ENCODE results near the gene GIPC3.
A peak's percentile ranks its signal among the peaks of the same experiment; 100 is the strongest.
"Not testable (repeated sequence)": the region's sequence is repeated elsewhere in the genome, so short reads cannot be mapped to it uniquely, and the experiment has no call there.

GIPC3 gene

DNA sequence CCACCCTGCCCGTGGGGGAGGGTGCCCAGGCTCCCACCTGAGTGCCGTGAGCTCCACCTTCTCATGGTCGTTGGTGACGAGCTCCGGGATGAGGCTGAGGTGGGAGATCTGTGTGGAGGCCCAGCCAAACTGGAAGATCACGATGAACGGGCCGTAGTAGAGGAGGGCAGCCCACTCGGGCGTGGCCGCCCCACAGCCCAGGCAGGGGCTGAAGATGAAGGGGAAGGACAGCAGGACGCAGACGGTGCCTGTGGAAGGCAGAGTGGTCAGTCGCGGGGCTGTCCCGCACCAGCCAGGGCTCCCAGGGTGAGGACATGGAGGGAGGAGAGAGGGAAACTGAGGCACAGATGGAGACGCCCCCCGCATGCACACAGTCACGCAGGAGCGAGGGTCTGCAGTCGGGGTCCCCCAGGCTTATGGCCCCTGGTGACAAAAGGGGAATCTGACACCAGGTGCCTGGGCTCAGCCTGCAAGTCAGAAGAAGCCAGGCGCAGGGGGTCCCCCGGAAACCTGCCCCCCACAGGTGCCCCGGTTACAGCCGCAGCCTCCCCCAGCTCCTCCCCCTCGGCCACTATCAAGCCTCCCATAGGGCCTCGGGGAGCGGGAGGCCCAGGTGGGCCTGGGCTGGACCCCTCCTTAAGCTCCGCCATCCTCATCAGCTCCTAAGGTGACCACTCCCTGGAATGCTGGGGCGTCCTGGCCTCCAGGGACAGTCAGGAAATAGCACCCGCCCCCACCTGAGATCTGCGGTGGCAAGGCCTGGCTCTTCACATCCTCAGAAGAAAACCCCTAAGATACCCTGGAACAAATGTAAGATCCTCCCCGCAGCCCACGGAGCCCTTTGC, 34.1 kb upstream of the GIPC3 start:
- no peak for FAIRE-seq
- DNase-seq (ENCODE audit: low spot score) = no peak

DNA sequence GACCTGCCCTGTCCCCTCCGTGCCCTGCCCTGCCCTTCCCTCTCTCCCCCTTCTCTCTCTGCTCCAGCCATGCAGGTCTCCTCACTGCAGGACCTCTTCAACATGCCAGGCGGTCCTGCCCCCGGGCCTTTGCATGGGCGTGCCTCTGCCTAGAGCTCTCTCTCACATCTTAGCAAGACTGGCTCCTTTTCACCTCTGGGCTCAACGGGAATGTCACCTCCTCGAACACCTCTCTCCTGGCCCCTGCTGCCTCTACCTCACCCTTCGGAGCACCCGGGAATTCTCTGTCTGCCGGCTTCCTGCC, 33.5 kb upstream of the GIPC3 start:
- no peak for FAIRE-seq
- no peak for DNase-seq (ENCODE audit: low spot score)

DNA sequence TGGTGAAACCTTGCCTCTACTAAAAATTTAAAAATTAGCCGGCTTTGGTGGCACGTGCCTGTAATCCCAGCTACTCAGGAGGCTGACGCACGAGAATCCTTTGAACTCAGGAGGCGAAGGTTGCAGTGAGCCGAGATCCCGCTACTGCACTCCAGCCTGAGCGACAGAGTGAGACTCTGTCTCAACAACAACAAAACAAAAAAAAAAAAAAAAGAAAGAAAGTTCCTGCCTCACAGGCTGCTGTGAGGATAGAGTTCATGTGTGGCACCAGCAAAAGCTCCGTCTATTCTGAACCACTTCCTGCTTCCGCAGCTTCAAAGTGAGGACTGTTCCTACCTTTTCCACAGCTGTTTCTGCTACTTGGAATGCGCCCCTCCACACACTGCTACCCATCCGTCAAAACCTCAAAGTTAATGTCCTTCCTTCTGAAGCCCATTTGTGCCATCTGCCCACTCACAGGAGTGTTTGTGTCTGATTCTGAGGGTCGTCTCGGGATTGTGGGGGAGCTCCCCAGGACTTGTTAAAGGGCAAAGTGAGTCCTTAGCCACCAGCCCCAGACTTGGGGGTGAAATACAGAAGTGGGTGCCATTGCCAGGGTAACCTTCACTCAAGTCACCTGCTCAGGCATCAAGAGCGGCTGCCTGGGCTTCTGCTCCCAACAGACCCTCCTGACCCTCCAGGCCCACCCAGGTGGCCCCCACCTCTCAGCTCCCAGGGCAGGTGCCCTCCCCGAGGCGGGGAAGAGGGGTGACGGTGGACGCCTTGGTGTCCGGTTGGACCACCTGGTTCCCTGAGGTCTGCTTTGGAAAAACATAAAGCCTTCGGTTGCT, 30.8 kb upstream of the GIPC3 start:
- no peak for FAIRE-seq

DNA sequence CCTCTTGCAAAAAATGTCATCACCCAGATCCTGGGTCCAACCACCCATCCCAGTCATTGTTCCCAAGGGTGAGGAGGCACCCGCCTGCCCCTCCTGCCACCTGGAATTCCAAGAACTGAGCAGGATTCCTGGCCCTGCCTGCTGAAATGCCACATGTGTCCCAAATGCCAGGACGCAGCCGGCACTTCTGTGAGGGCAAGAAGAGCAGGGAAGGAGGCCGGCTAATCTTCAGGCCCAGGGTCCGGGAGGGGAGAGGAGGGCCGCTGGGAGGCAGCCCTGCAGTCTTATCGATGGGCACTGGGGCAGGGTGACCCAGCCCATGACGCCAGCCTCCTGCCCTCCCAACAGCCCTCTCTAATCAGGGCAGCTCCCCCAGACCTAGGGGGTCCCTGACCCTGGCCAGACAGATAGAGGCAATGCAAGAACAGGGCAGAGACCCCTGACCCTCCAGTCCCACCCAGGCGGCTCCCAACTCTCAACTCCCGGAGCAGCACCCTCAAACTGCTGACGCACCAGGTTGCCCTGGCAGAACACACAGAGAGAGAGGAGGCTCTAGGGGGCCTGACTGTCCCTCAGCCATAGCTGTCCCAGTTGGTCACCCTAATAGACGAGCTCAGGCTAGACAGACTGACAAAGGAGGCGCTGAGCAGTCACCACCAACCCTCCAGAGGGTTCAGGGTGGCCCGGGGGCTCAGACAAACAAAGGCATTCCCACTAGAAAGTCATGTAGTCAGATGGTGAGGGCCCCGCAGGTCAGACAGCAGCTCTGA, 29.4 kb upstream of the GIPC3 start:
- FAIRE-seq = no peak
- no peak for DNase-seq (ENCODE audit: low spot score)

More for the DNA sequence above, 30.8 kb upstream of the GIPC3 start:
- DNase-seq (ENCODE audit: low spot score) = no peak

DNA sequence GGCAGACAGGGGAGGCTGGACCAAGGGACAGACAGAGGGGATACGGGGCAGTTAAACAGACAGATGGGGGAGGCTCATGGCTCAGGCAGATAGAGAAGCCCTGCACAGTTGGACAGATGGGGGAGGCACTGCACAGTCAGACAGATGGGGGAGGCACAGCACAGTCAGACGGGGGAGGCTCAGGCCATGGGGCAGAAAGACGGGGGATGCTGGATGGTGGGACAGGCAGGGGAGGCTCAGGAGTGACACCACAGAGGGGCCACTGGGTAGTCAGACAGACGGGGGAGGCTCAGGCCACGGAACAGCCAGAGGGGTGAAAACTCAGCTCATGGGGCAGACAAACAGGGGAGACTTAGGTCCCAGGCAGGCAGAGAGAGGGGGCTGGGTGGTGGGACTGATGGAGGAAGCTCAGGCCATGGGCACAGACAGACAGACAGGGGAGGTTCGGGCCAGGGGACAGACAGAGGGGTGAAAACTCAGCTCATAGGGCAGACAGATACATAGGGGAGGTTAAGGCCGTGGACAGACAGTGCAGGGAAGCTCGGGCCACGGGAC, 28.8 kb upstream of the GIPC3 start:
- no peak for DNase-seq (ENCODE audit: low spot score)
- no peak for FAIRE-seq

DNA sequence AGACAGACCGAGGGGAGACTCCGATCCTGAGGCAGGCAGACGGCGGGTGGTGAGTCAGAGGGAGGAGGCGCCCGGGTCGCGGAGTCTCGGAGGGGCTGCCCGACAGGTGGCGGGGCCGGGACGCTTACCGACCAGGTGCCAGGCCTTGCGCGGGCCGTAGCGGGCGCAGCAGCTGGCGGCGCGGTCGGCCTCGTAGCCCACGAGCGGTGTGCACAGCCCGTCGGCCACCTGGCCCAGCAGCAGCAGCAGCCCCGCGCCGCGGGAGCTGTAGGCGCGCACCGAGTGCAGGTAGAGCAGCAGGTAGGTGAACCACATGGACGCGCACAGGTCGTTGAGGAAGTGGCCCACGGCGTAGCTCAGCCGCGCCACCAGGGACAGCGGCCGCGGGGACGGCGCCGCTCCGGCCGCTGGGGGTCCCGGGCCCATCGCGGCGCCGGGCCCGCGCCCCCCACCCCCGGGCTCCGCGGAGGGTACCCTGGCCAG, 28.3 kb upstream of the GIPC3 start:
- peak; percentile 52 for DNase-seq (ENCODE audit: low spot score)
- FAIRE-seq = no peak

DNA sequence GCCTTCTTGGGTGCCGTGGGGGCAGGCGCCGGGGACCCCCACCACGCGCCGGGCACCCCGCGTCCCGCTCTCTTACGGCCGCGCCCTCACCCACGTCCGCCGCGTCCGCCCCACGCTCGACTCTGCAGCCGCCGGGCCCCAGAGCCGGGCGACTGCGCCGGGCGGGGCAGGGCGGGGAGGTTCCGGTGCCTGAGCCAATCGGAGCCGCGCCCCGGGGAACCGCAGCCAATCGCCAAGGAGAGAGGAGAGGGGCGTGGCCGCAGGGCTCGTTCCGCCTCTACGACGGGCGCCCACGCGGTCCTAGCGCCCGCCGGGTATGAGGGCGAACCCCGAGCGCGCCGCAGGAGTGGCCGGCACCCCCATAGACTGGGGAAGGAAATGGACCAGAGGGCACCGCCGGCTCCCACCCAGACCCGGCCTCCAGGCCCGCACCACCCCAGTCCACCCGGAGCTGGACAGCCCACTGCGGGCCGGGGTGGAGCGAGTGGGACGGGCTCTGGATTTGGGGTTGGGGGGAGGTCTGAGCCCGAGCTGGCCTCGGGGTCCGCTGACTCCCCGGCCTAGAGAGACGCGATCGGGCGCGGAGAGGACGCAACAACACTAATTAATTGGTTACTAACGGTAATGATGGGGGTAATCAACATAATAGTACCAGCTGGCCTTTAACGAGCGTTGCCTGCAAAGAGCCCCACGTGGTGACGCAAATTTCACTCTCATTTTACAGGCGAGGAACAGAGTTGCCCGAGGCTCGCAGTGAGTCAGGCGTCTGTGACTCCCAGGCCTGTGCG, 27.6 kb upstream of the GIPC3 start, which contains the start of gene MFSD12:
TSS of gene MFSD12 (minus strand) at position 126 of the 788 bp plus-strand sequence. CDS start 183 bp downstream, outside the sequence.
- FAIRE-seq (no peak), DNase-seq (ENCODE audit: low spot score) (peak; percentile 95)

DNA sequence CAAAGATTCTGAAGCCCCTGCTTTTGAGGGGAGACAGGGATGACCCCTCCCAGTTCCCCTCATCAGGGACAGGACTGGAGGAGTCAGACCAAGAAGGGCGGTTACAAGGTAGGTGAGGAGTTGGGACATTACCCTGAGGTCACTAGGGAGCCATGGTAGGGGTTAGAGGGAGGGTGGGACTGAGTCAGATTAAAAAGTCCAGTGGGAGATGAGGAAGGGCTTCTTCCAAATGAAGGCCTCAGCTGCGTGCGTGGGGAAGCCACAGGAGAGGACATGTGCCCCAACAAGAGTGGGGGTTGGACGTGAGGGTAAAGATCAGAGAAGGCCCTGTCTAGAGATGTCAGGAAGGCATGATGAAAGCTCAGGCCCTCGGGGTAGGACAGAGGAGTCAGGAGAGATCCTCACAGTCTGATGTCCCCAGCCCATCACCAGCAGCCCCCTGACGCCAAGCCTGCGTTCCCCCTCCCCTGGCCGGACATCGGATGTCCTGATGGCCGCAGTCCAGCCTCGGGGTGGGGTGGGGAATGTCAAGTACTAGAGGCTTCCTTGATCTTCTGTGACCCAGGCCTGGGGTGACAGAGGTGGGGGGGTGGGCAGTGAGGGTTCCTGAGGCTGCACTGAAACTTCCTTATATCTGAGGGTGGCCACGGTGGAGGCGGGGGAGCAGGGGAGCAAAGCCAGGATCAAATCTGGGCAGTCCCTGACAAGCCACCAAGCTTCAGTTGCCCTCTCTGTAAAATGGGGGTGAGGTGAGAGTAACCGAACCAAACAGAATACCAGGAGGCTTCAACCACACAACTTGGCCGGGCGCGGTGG, 21.4 kb upstream of the GIPC3 start:
- FAIRE-seq = no peak
- no peak for DNase-seq (ENCODE audit: low spot score)

DNA sequence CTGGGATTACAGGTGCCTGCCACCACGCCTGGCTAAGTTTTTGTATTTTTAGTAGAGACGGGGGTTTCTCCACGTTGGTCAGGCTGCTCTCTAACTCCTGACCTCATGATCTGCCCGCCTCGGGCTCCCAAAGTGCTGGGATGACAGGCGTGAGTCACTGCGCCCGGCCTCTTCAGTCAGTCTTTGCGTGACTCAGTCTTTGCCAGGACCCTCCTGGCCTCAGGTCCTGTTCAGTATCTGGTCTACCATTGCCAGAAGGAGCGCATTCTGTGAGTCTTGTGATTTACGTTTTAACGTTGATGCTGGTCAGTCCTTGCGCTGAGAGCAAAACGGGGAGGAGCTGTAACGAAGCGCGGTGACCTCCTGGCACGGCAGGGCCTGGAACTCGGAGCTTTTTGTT, 20.1 kb upstream of the GIPC3 start:
- peak; percentile 13 for FAIRE-seq

DNA sequence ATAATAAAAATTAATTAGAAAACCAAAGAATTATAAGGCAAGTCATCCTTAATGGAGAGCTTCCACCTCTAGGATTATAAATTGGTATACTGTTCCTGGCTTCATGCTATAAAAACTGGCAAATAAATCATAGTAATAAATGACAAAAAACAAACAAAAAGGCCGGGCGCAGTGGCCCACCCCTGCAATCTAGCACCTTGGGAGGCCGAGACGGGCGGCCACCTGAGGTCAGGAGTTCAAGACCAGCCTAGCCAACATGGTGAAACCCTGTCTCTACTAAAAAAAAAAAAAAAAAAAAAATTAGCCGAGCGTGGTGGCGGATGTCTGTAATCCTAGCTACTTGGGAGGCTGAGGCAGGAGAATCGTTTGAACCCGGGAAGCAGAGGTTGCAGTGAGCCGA, 15.2 kb upstream of the GIPC3 start:
- FAIRE-seq; DNase-seq (ENCODE audit: low spot score): not testable (repeated sequence)

More for the DNA sequence above, 20.1 kb upstream of the GIPC3 start:
- DNase-seq (ENCODE audit: low spot score) = peak; percentile 57

DNA sequence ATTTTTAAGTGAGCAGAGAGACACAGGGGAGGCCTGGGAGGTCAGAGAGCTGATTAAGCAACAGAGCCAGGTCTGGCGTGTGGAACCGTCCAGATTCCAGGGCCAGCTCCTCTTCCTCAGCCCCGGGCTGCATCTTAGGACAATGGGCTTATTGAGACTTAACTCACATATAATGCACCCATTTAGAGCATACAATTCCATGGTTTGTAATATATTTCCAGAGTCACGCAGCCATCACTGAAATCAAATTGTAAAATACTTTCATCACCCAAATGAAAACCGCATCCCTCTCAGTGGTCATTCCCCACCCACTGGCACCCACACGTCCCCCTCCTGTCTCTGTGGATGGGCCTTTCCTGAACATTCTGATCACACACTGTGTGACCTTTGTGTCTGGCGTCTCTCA, 14.7 kb upstream of the GIPC3 start:
- no peak for FAIRE-seq
- no peak for DNase-seq (ENCODE audit: low spot score)

DNA sequence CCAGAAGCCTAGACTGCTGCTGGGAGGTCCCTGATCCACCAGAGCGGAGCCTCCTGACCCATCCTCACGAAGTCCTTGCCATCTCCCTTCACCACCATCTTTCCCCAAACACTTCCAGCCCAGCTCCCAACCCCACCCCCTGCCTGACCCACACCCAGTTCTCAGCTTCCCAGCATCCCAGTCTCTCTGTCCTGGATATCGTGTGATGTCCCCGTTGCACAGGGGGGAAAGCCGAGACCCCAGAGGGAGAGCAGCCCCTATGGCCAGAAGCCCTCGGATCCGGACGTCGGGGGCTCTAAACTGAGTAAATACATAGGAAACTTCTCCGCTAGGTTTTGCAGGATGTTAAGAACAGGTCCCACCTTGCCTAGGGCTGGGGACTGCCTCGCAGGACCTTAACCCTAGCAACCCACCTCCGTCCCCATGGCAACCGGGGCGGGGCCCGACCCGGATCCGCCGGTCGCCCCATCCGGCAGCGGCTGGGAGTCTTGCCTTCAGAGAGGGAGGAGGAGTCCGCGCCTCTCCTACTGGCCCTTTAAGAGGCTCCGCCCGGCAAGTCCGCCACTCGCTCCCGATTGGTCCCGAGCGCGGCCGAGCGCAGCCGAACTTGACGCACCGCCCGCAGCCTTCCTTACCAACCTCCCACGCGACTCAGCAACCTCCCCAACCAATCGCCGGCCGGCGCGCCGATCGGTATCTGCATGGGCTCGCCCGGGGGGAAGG, 13.0 kb upstream of the GIPC3 start:
- FAIRE-seq = no peak
- peak; percentile 93 for DNase-seq (ENCODE audit: low spot score)

DNA sequence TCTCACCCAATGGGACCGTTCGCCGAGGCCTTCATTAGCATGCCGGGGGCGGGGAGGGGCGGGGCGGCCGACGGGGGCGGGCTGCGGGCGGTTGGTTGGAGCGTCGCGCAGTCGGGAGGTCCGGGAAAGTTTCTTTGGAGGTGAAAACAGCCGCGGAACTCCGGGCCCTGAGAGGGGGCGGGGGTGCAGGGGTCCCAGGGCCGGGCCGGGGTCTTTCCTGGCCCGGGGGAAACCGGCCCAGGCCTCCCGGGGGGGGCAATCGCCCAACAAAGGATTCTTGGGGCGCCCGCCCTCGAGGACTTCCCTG, 12.5 kb upstream of the GIPC3 start, which contains the start of gene HMG20B:
TSS of gene HMG20B (plus strand) at position 90 of the 307 bp plus-strand sequence. CDS start 366 bp downstream, outside the sequence.
- no peak for FAIRE-seq
- no peak for DNase-seq (ENCODE audit: low spot score)

DNA sequence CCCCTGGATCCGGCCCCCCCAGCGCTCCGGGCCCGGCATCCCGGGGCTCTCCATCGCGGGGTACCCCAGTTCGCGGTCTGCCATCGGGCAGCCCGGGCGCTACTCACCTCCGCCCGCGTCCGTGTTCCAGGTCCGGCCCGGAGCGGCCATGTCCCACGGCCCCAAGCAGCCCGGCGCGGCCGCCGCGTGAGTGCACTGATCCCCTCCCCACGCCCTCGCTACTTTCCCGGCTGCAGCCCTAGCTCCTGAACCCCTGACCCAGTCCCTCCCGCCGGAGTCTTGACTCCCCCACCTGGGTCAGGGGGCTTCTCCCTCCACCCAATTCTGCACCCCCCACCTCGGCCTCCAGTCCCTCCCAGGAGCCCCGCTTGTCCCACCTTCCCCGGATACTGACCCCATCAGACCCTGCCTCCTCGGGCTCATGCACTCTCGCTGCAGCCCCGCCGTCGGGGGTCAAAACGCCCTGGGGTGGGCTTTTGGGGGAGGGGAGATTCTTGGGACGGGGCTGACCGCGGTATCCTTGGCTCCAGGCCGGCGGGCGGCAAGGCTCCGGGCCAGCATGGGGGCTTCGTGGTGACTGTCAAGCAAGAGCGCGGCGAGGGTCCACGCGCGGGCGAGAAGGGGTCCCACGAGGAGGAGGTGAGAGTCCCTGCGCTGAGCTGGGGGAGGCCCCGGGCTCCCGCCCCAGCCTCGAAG, 12.0 kb upstream of the GIPC3 start:
- DNase-seq (ENCODE audit: low spot score) = no peak
- no peak for FAIRE-seq

DNA sequence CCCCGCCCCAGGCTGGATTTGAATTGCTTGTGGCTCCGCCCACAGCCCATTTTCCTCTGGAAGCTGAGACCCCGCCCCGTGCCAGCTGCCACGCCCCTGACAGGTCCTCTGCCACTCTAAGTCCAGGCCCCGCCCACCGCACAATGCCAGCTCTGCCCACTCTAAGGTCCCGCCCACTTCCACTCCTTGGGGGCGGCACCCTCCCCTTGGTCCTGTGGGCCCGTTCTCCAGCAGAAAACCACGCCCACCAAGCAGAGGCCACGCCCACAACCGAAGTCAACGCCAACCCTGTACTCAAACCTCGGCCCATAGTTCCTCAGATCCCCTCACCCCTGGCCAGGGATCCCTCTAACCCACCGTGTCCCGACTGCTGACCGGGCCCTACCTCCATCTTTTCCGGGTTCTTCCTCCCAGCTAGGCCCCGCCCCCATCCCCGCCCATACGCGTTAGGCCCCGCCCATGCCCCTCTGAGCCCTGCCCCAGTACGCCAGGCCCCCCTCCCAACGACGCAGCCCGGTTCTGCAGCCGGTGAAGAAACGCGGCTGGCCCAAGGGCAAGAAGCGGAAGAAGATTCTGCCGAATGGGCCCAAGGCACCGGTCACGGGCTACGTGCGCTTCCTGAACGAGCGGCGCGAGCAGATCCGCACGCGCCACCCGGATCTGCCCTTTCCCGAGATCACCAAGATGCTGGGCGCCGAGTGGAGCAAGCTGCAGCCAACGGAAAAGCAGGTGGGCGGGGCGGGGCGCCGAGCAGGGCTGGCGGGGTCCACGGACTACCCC, 11.2 kb upstream of the GIPC3 start:
- peak; percentile 87 for DNase-seq (ENCODE audit: low spot score)
- FAIRE-seq = no peak

DNA sequence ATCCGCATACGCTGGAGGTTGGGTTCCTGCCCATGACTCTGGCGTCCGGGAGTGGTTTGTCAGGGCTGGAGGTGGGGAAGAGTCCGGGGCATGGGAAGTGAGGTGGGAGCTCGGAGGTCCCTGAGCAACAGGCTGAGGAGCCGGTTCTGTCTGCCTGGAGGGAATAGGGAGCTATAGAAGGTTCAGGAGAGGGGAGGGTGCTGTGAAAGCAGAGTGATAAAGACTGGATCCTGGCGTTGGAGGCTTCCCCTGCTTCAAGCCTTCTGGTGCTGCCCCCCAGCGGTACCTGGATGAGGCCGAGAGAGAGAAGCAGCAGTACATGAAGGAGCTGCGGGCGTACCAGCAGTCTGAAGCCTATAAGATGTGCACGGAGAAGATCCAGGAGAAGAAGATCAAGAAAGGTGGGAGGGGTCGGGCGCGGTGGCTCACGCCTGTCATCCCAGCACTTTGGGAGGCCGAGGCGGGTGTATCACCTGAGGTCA, 10.0 kb upstream of the GIPC3 start:
- FAIRE-seq (no peak), DNase-seq (ENCODE audit: low spot score) (no peak)

DNA sequence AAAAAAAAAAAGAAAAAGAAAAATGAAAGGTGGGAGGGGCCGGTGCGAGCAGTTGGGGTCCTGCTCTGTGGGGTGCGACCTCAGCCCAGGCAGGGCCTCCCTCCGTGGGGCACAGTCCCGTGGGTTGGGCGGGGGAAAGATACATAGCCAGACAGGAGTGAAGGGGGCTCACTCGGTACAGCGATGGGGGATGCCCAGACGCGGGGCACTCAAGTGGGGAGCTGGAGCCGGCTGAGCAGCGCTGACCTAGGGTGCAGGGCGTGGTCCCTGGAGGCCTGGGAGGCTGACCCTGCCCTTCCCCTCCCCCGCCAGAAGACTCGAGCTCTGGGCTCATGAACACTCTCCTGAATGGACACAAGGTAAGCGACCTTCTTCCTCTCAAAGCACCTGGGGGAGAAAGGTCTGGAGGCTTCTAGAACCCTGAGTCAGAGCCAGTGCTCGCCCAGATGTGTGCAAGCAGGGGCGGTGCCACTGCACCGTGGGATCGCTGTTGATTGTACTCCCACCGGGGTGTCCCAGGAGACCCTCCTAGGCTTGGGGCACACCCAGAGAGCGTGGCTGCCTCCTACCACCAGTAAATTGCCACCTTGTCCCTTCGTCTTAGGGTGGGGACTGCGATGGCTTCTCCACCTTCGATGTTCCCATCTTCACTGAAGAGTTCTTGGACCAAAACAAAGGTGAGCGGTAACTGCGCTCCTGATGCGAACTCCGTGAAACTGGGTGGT, 9.2 kb upstream of the GIPC3 start:
- no peak for FAIRE-seq
- DNase-seq (ENCODE audit: low spot score) = no peak

Data from urothelium cell line (cell line).